Hepatocyte (in vitro differentiated cells): ENCODE results near the gene GRM8. TPM values are rescaled to one million over a fixed set of nuclear protein-coding genes. Genes with fewer than 3 reads are reported as not detected.

ENCODE experiments used
- DNase-seq: peaks from one replicate; pipeline ENCODE4 v3.0.0-alpha.2; 2016; ENCODE audit warnings: low spot score
- H2AFZ ChIP-seq: fragments of 200-600 bp; sonication (generic); 2 replicates; pipeline ENCODE4 v1.6.0; 2016; ENCODE audit warnings: antibody characterized with exemption, mild to moderate bottlenecking
- H3K27ac ChIP-seq: fragments of 200-600 bp; sonication (generic); 2 replicates; pipeline ENCODE4 v1.5.1; 2016; ENCODE audit warnings: mild to moderate bottlenecking
- H3K27me3 ChIP-seq: fragments of 200-600 bp; sonication (generic); 2 replicates; pipeline ENCODE4 v1.6.1; 2016
- H3K36me3 ChIP-seq: fragments of 200-600 bp; sonication (generic); replicated peaks from 2 replicates; pipeline ENCODE4 v1.5.1; 2016; ENCODE audit warnings: low read depth; ENCODE audit not compliant: insufficient read depth
- H3K4me1 ChIP-seq: fragments of 200-600 bp; sonication (generic); 2 replicates; pipeline ENCODE4 v1.5.1; 2016; ENCODE audit warnings: mild to moderate bottlenecking, moderate library complexity; ENCODE audit not compliant: insufficient read depth
- H3K4me2 ChIP-seq: fragments of 200-600 bp; sonication (generic); 2 replicates; pipeline ENCODE4 v1.6.0; 2016
- H3K4me3 ChIP-seq: fragments of 200-600 bp; sonication (generic); 2 replicates; pipeline ENCODE4 v1.5.1; 2016; ENCODE audit warnings: mild to moderate bottlenecking
- H3K79me2 ChIP-seq: fragments of 200-600 bp; sonication (generic); 2 replicates; pipeline ENCODE4 v1.6.0; 2017; ENCODE audit warnings: mild to moderate bottlenecking
- H3K9me2 ChIP-seq: fragments of 200-600 bp; sonication (generic); replicated peaks from 2 replicates; pipeline ENCODE4 v1.6.0; 2017; ENCODE audit warnings: mild to moderate bottlenecking; ENCODE audit not compliant: insufficient read depth
- H3K9me3 ChIP-seq: fragments of 200-600 bp; sonication (generic); 2 replicates; pipeline ENCODE4 v1.5.1; 2016; ENCODE audit warnings: low read depth, mild to moderate bottlenecking
- H4K20me1 ChIP-seq: fragments of 200-600 bp; sonication (generic); 2 replicates; pipeline ENCODE4 v1.6.0; 2016; ENCODE audit warnings: mild to moderate bottlenecking; ENCODE audit not compliant: insufficient read depth, poor library complexity, severe bottlenecking
- CTCF ChIP-seq: fragments of 200-600 bp; sonication (generic); IDR thresholded peaks from 2 replicates; pipeline ENCODE4 v1.5.1; 2016; ENCODE audit warnings: antibody characterized with exemption, mild to moderate bottlenecking; ENCODE audit not compliant: poor library complexity
- EZH2 ChIP-seq: fragments of 200-600 bp; sonication (generic); IDR thresholded peaks from 2 replicates; pipeline ENCODE4 v1.6.1; 2016; ENCODE audit warnings: antibody characterized with exemption, mild to moderate bottlenecking, borderline replicate concordance
- EZH2phosphoT487 ChIP-seq: fragments of 200-600 bp; sonication (generic); IDR thresholded peaks from one replicate; pipeline ENCODE4 v1.6.1; 2018; ENCODE audit warnings: antibody characterized with exemption, mild to moderate bottlenecking, low read depth, moderate library complexity; ENCODE audit not compliant: unreplicated experiment, severe bottlenecking
- WGBS: methylation state at CpG from one replicate; pipeline ENCODE4 v1.1.6; 2016; ENCODE audit warnings: low lambda C conversion rate; ENCODE audit errors: missing lambda C conversion rate; 5-methylcytosine and 5-hydroxymethylcytosine counted together
- polyA plus RNA-seq: library from polyadenylated mRNA; unstranded; fragments of >200 nt; fragmentation: Nextera tagmentation; extraction: Ambion mirVana; gene quantifications from 2 replicates; pipeline ENCODE4 v1.2.1, GENCODE V29; 2016
- total RNA-seq: library from RNA; depleted of rRNA; stranded (reverse); fragments of >200 nt; gene quantifications from 2 replicates; pipeline ENCODE4 v1.2.3, GENCODE V29; 2014

The GRM8 gene
- total and polyA plus RNA-seq, 2 experiments from 2014 or later = 0.62 to 4.5 TPM

- peak overlapping the region; percentile 28 for H3K27ac ChIP-seq
- H3K79me2 ChIP-seq = no peaks in the 10 kb centered on the region
- no peaks in the 10 kb centered on the region for H3K4me1 ChIP-seq
- no peak overlapping the region for H3K4me3 ChIP-seq
- TF ChIP-seq EZH2 (no peak), CTCF (no peak), EZH2phosphoT487 (no peak)
- H2AFZ ChIP-seq = peak overlapping the region; percentile 36
- H3K27me3 ChIP-seq = no peaks in the 10 kb centered on the region
- H4K20me1 ChIP-seq = no peaks in the 10 kb centered on the region
- H3K9me2 ChIP-seq = no peaks in the 10 kb centered on the region
- H3K9me3 ChIP-seq = no peaks in the 10 kb centered on the region
- no peaks in the 10 kb centered on the region for H3K36me3 ChIP-seq
- 73% methylated on average over 6 of the region's 6 CpGs for WGBS
- peak; percentile 49 for DNase-seq
- H3K4me2 ChIP-seq = no peak overlapping the region
Observed at GRCh38 chr7:126657599-126658358, 595.0 kb downstream of the GRM8 start.

DNA sequence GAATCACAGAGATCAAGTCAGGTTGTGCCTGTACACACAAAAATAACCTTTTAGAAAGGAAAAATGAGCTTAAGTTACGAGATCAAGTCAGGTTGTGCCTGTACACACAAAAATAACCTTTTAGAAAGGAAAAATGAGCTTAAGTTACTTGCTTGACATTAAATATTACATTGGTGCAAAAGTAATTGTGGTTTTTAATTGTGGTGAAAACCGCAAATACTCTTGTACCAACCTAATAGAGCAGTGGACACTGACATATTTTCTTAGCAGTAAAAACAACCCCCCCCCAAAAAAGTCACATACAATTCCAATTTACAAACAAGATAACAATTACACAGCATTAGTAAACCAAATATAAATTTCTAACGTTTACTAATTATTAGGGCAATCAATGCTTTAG, 595.6 kb downstream of the GRM8 start:
- Histone ChIP-seq H4K20me1 (no peaks in the 10 kb centered on the region), H3K36me3 (no peaks in the 10 kb centered on the region), H3K9me2 (no peaks in the 10 kb centered on the region), H3K27ac (no peak overlapping the region), H3K4me2 (no peak overlapping the region), H3K9me3 (no peaks in the 10 kb centered on the region), H3K4me3 (no peak overlapping the region), H3K79me2 (no peaks in the 10 kb centered on the region), H3K4me1 (no peaks in the 10 kb centered on the region), H3K27me3 (no peaks in the 10 kb centered on the region), H2AFZ (no peak overlapping the region)
- TF ChIP-seq EZH2phosphoT487 (no peak), CTCF (no peak), EZH2 (no peak)
- WGBS = 76% methylated on average over 3 of the region's 3 CpGs
- DNase-seq = no peak

DNA sequence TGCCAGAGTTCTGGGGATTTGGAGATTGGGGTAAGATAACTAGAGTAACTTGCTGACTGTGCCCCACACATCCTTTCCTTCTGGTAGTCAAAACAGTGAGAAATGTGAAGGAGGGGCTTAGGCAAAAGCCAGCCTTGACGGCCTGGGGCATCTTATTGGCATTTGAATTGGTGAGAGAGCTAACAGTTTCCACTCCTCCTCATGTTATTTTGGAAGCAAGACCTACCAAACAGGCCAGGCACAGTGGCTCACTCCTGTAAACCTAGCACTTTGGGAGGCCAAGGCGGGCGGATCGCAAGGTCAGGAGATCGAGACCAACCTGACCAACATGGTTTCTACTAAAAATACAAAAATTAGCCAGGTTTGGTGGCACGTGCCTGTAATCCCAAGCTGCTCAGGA, 596.6 kb downstream of the GRM8 start:
- Histone ChIP-seq H3K4me3 (no peak overlapping the region), H4K20me1 (no peaks in the 10 kb centered on the region), H3K27ac (no peak overlapping the region), H3K79me2 (no peaks in the 10 kb centered on the region), H3K4me2 (no peak overlapping the region), H3K9me3 (no peaks in the 10 kb centered on the region), H3K9me2 (no peaks in the 10 kb centered on the region), H3K27me3 (no peaks in the 10 kb centered on the region), H3K36me3 (no peaks in the 10 kb centered on the region), H2AFZ (no peak overlapping the region), H3K4me1 (no peaks in the 10 kb centered on the region)
- no peak for TF ChIP-seq CTCF
- TF ChIP-seq EZH2 = no peak
- no peak for TF ChIP-seq EZH2phosphoT487
- WGBS = 90% methylated on average over 6 of the region's 6 CpGs
- no peak for DNase-seq

GRCh38 chr7:126637538-126637937, 615.2 kb downstream of the GRM8 start:
- H3K79me2 ChIP-seq = no peaks in the 10 kb centered on the region
- no peaks in the 10 kb centered on the region for H3K4me1 ChIP-seq
- no peak overlapping the region for H3K4me2 ChIP-seq
- H3K27ac ChIP-seq = no peak overlapping the region
- no peak overlapping the region for H2AFZ ChIP-seq
- no peak overlapping the region for H3K4me3 ChIP-seq
- no peaks in the 10 kb centered on the region for H3K27me3 ChIP-seq
- TF ChIP-seq EZH2 (no peak), EZH2phosphoT487 (no peak), CTCF (no peak)
- H3K36me3 ChIP-seq = no peaks in the 10 kb centered on the region
- no peaks in the 10 kb centered on the region for H4K20me1 ChIP-seq
- DNase-seq = no peak
- no peaks in the 10 kb centered on the region for H3K9me3 ChIP-seq
- H3K9me2 ChIP-seq = no peaks in the 10 kb centered on the region
- 65% methylated on average over 4 of the region's 4 CpGs for WGBS
